Endothelial cell of umbilical vein (primary cell): ENCODE measurements around the gene GOLT1B. TPM values are rescaled to one million over a fixed set of nuclear protein-coding genes. Genes with fewer than 3 reads are reported as not detected.

Experiments
- BruUV-seq: library from RNA; stranded (reverse); fragments of 400-500 nt; replicated peaks from 2 replicates; lab custom pipeline; 2021; lab: Mats Ljungman, UMichigan
- CTCF ChIA-PET: fragments of 300-600, 350-600 bp; sonication (Branson Sonifier 250); formaldehyde crosslinking; loops from one replicate; lab custom pipeline; 2021; ENCODE audit warnings: antibody characterized with exemption, inconsistent platforms; lab: Charles Lee
- POLR2A ChIA-PET: fragments of 300-600, 350-600 bp; sonication (Branson Sonifier 250); formaldehyde crosslinking; loops from one replicate; lab custom pipeline; 2021; ENCODE audit warnings: antibody characterized with exemption, inconsistent platforms; lab: Charles Lee
- DNase-seq: peaks from one replicate; pipeline ENCODE4 v3.0.0-alpha.2; 2011; ENCODE audit warnings: low read depth, low spot score
- FAIRE-seq: peaks from 2 replicates; lab custom pipeline; 2011; peaks lifted over from hg19 to GRCh38; lab: Jason Lieb, UNC
- H2AFZ ChIP-seq: 2 replicates; pipeline ENCODE4 v1.6.0; 2012; ENCODE audit warnings: low read depth, low read length, control low read depth, inconsistent platforms
- H3K27ac ChIP-seq: 2 replicates; pipeline ENCODE4 v1.5.1; 2011; ENCODE audit warnings: low read depth, mild to moderate bottlenecking, control low read depth, low read length, moderate library complexity; ENCODE audit not compliant: insufficient read depth
- H3K27me3 ChIP-seq, 2 experiments: 2 replicates each; pipeline versions ENCODE4 v1.6.0 to v1.6.1; 2011; ENCODE audit warnings: low read length in 2 of 2, mixed read lengths in 1 of 2; ENCODE audit not compliant: control insufficient read depth in 2 of 2, insufficient read depth in 2 of 2
- H3K36me3 ChIP-seq, 2 experiments: 2 replicates in 1 of 2; 3 replicates in 1 of 2; pipeline ENCODE4 v1.5.1; 2011; ENCODE audit warnings: low read length in 2 of 2, mild to moderate bottlenecking in 1 of 2, moderate library complexity in 1 of 2; ENCODE audit not compliant: control insufficient read depth in 2 of 2, insufficient read depth in 2 of 2; ENCODE audit errors: extremely low read depth in 1 of 2
- H3K4me1 ChIP-seq: 3 replicates; pipeline ENCODE4 v1.5.1; 2011; ENCODE audit warnings: mild to moderate bottlenecking, low read length; ENCODE audit not compliant: control insufficient read depth, insufficient read depth; ENCODE audit errors: extremely low read depth
- H3K4me2 ChIP-seq: 2 replicates; pipeline ENCODE4 v1.6.1; 2011; ENCODE audit warnings: low read length, control low read depth, mixed read lengths; ENCODE audit not compliant: insufficient read depth
- H3K4me3 ChIP-seq, 3 experiments: fragments of 200-600 bp in 1 of 3; sonication (generic), shearing (Covaris generic) in 1 of 3; replicated peaks in 1 of 3; 2 replicates each; pipeline ENCODE4 v1.5.1; 2011 to 2016; ENCODE audit warnings: control low read depth in 3 of 3, low read length in 3 of 3, mild to moderate bottlenecking in 2 of 3, inconsistent platforms in 1 of 3, low read depth in 1 of 3, moderate library complexity in 1 of 3; ENCODE audit not compliant: insufficient read depth in 1 of 3
- H3K79me2 ChIP-seq: 2 replicates; pipeline ENCODE4 v1.6.0; 2012; ENCODE audit warnings: low read length, inconsistent platforms; ENCODE audit not compliant: control insufficient read depth, insufficient read depth
- H3K9ac ChIP-seq: replicated peaks from 2 replicates; pipeline ENCODE3; 2011; ENCODE audit warnings: low read length, control low read depth; ENCODE audit not compliant: insufficient read depth; ENCODE audit errors: extremely low read depth
- H3K9me1 ChIP-seq: replicated peaks from 3 replicates; pipeline ENCODE4 v1.6.0; 2011; ENCODE audit warnings: mild to moderate bottlenecking, low read length; ENCODE audit not compliant: control insufficient read depth, insufficient read depth; ENCODE audit errors: extremely low read depth
- H3K9me3 ChIP-seq: replicated peaks from 2 replicates; pipeline ENCODE4 v1.5.1; 2012; ENCODE audit warnings: low read length, inconsistent platforms; ENCODE audit not compliant: control insufficient read depth, insufficient read depth
- H4K20me1 ChIP-seq: replicated peaks from 2 replicates; pipeline ENCODE3; 2011; ENCODE audit warnings: mild to moderate bottlenecking, low read length; ENCODE audit not compliant: control insufficient read depth, insufficient read depth; ENCODE audit errors: extremely low read depth
- CTCF ChIP-seq, 2 donors: IDR thresholded peaks; 1 replicate in 1 of 2; 2 replicates in 1 of 2; pipeline ENCODE4 v1.5.1; 2011; ENCODE audit warnings: low read length in 2 of 2, mild to moderate bottlenecking in 2 of 2, moderate library complexity in 2 of 2, control low read depth in 1 of 2, inconsistent platforms in 1 of 2, low read depth in 1 of 2; ENCODE audit not compliant: insufficient read depth in 1 of 2; ENCODE audit errors: extremely low read depth in 1 of 2
- EZH2 ChIP-seq: IDR thresholded peaks from 2 replicates; pipeline ENCODE4 v1.6.1; 2012; ENCODE audit warnings: borderline replicate concordance, low read depth, mild to moderate bottlenecking, moderate library complexity, low read length, inconsistent platforms; ENCODE audit not compliant: severe bottlenecking
- FOS ChIP-seq: IDR thresholded peaks from 2 replicates; pipeline ENCODE4 v1.6.1; 2011; ENCODE audit warnings: mild to moderate bottlenecking, low read length, moderate library complexity, borderline replicate concordance; ENCODE audit not compliant: insufficient read depth
- JUN ChIP-seq: IDR thresholded peaks from 2 replicates; pipeline ENCODE4 v1.6.1; 2011; ENCODE audit warnings: borderline replicate concordance, low read depth; ENCODE audit not compliant: insufficient read length, insufficient read depth
- MAX ChIP-seq: IDR thresholded peaks from 2 replicates; pipeline ENCODE4 v1.6.1; 2011; ENCODE audit not compliant: insufficient read depth, insufficient read length
- MYC ChIP-seq: IDR thresholded peaks from one replicate; pipeline ENCODE4 v1.6.1; 2011; ENCODE audit warnings: mild to moderate bottlenecking, low read depth, low read length
- POLR2A ChIP-seq: IDR thresholded peaks from 2 replicates; pipeline ENCODE4 v1.6.1; 2012; ENCODE audit warnings: low read depth, mild to moderate bottlenecking, control low read depth, low read length
- POLR2AphosphoS5 ChIP-seq: IDR thresholded peaks from 2 replicates; pipeline ENCODE4 v1.6.1; 2012; ENCODE audit warnings: low read depth, mild to moderate bottlenecking, control low read depth, low read length, moderate library complexity; ENCODE audit not compliant: insufficient read depth
- dilution Hi-C: fragments of 300-500 bp; cut with MboI; formaldehyde crosslinking; loops from one replicate; pipeline ENCODE4 v1.15.0; 2019; ENCODE audit warnings: low sequenced_read_pairs; ENCODE audit not compliant: extremely low pct_ligation_motif_present
- intact Hi-C: fragments of 100-400 bp; cut with micrococcal nuclease; formaldehyde crosslinking; loops from one replicate; pipeline ENCODE4 v1.10.0; 2022
- polyA plus RNA-seq, 4 experiments: library from polyadenylated mRNA; depleted of rRNA in 3 of 4; stranded (reverse) in 3 of 4; unstranded in 1 of 4; fragments of >200 nt; gene quantifications; 2 replicates each; pipeline versions ENCODE4 v1.2.1 to v1.2.3, GENCODE V29; 2011 to 2012; ENCODE audit warnings: missing spikeins in 1 of 4
- total RNA-seq: library from RNA; stranded (reverse); gene quantifications from 2 replicates; pipeline ENCODE4 v1.2.3, GENCODE V29; 2021

GOLT1B gene
- total and polyA plus RNA-seq, 2 donors (not counting 3 experiments of a cell fraction or from before 2014, with no cell fraction given): 21.9 to 50.5 TPM

GRCh38 chr12:21475552-21475951, 26.0 kb upstream of the GOLT1B start:
- TF ChIP-seq EZH2 (no peak), MYC (no peak), CTCF (IDR thresholded peaks at IDR 0.05; ENCODE audit: extremely low read depth in 1 of 2, insufficient read depth in 1 of 2, low read depth in 1 of 2, low read length in 2 of 2) (no peak), POLR2A (no peak), JUN (no peak), FOS (no peak)
- dilution Hi-C loops: no loop called here
- CTCF ChIA-PET: no interaction called here
- H3K4me1 ChIP-seq: peaks cover 6% of the 10 kb centered on the region
- H3K4me3 ChIP-seq: no peak overlapping the region
- no peak overlapping the region for H2AFZ ChIP-seq
- H4K20me1 ChIP-seq: no peaks in the 10 kb centered on the region
- POLR2A ChIA-PET: no interaction called here
- FAIRE-seq (no peak), DNase-seq (no peak)
- H3K9me3 ChIP-seq: no peaks in the 10 kb centered on the region
- H3K9ac ChIP-seq: no peak overlapping the region
- H3K36me3 ChIP-seq: peaks cover 17 to 20% of the 10 kb centered on the region in 2 experiments
- H3K27ac ChIP-seq: no peak overlapping the region
- H3K79me2 ChIP-seq: no peaks in the 10 kb centered on the region
- no peaks in the 10 kb centered on the region for H3K9me1 ChIP-seq
- H3K27me3 ChIP-seq: no peaks in the 10 kb centered on the region
- H3K4me2 ChIP-seq: no peak overlapping the region
- no TSS peak for BruUV-seq
- intact Hi-C loops: no loop called here

GRCh38 chr12:21476949-21477348, 24.6 kb upstream of the GOLT1B start:
- no TSS peak for BruUV-seq
- no peaks in the 10 kb centered on the region for H3K9me3 ChIP-seq
- DNase-seq: peak; percentile 48
- ChIA-PET POLR2A (no interaction called here), CTCF (interaction anchor here (1.3 kb wide), 1 partner anchor 228 kb away, joined by 3 read pairs; no protein-coding TSS in a partner anchor)
- intact Hi-C loops (no loop called here), dilution Hi-C loops (no loop called here)
- H4K20me1 ChIP-seq: no peaks in the 10 kb centered on the region
- H2AFZ ChIP-seq: no peak overlapping the region
- no peaks in the 10 kb centered on the region for H3K9me1 ChIP-seq
- H3K36me3 ChIP-seq: peaks cover 17 to 19% of the 10 kb centered on the region in 2 experiments
- no peak overlapping the region for H3K4me3 ChIP-seq
- H3K9ac ChIP-seq: no peak overlapping the region
- FAIRE-seq: peak; percentile 54
- no peaks in the 10 kb centered on the region for H3K79me2 ChIP-seq
- peaks cover 6% of the 10 kb centered on the region for H3K4me1 ChIP-seq
- no peak overlapping the region for H3K4me2 ChIP-seq
- TF ChIP-seq MAX: no peak
- TF ChIP-seq FOS: peak; percentile 79
- TF ChIP-seq POLR2AphosphoS5: no peak
- no peak for TF ChIP-seq MYC
- no peaks in the 10 kb centered on the region for H3K27me3 ChIP-seq
- no peak overlapping the region for H3K27ac ChIP-seq
